SK-N-SH (cell line): ENCODE measurements around the gene SKIDA1. TPM values are rescaled to one million over a fixed set of nuclear protein-coding genes. Genes with fewer than 3 reads are reported as not detected.

ENCODE experiments used
- CTCF ChIA-PET: fragments of 300-600, 350-600 bp; formaldehyde crosslinking; extraction: SDS; loops from one replicate; lab custom pipeline; 2021; lab: Yijun Ruan, JAX
- POLR2A ChIA-PET: fragments of 350-600 bp; sonication (Branson Sonifier 250); formaldehyde crosslinking; extraction: SDS; loops from one replicate; lab custom pipeline; 2020; ENCODE audit warnings: antibody characterized with exemption, inconsistent platforms; lab: Yijun Ruan, JAX
- DNase-seq: peaks from one replicate; pipeline ENCODE4 v3.0.0; 2012
- H2AFZ ChIP-seq: fragments of 200-600 bp; sonication (generic); 2 replicates; pipeline ENCODE4 v1.8.1; 2016; ENCODE audit warnings: antibody characterized with exemption, mild to moderate bottlenecking, low read depth
- H3F3A ChIP-seq: fragments of 200-600 bp; sonication (generic); replicated peaks from 2 replicates; pipeline ENCODE3; 2016; ENCODE audit warnings: antibody characterized with exemption, mild to moderate bottlenecking; ENCODE audit not compliant: insufficient read depth
- H3K27ac ChIP-seq, 2 experiments: fragments of 200-500 bp in 1 of 2; fragments of 200-600 bp in 1 of 2; sonication (Bioruptor generic) in 1 of 2; sonication (generic), shearing (Covaris generic) in 1 of 2; 2 replicates each; pipeline versions ENCODE4 v1.5.1 to v1.6.1; 2014 to 2016; ENCODE audit warnings: low read depth in 2 of 2, inconsistent platforms in 1 of 2, low read length in 1 of 2, mild to moderate bottlenecking in 1 of 2, mixed read lengths in 1 of 2
- H3K27me3 ChIP-seq: fragments of 200-600 bp; sonication (generic), shearing (Covaris generic); 2 replicates; pipeline ENCODE4 v1.6.1; 2016; ENCODE audit warnings: mixed run types; ENCODE audit not compliant: insufficient read depth
- H3K36me3 ChIP-seq, 2 experiments: fragments of 200-500 bp in 1 of 2; fragments of 200-600 bp in 1 of 2; sonication (Bioruptor generic) in 1 of 2; sonication (generic) in 1 of 2; replicated peaks in 1 of 2; 2 replicates each; pipeline versions ENCODE3 to v1.5.1; 2014 to 2016; ENCODE audit warnings: low read length in 1 of 2, mild to moderate bottlenecking in 1 of 2; ENCODE audit not compliant: insufficient read depth in 2 of 2, control insufficient read depth in 1 of 2
- H3K4me1 ChIP-seq, 2 experiments: fragments of 200-500 bp in 1 of 2; fragments of 200-600 bp in 1 of 2; sonication (Bioruptor generic) in 1 of 2; sonication (generic), shearing (Covaris generic) in 1 of 2; 2 replicates each; pipeline versions ENCODE4 v1.5.1 to v1.6.1; 2014 to 2016; ENCODE audit warnings: low read depth in 1 of 2, low read length in 1 of 2, mixed run types in 1 of 2; ENCODE audit not compliant: insufficient read depth in 2 of 2, control insufficient read depth in 1 of 2
- H3K4me2 ChIP-seq: fragments of 200-600 bp; sonication (generic), shearing (Covaris generic); 2 replicates; pipeline ENCODE4 v1.6.1; 2017; ENCODE audit warnings: mixed run types
- H3K4me3 ChIP-seq, 2 experiments: fragments of 200-500 bp in 1 of 2; fragments of 200-600 bp in 1 of 2; sonication (Bioruptor generic) in 1 of 2; sonication (generic), shearing (Covaris generic) in 1 of 2; 2 replicates each; pipeline versions ENCODE4 v1.5.1 to v1.8.1; 2014 to 2016; ENCODE audit warnings: low read depth in 2 of 2, inconsistent platforms in 1 of 2, low read length in 1 of 2, mild to moderate bottlenecking in 1 of 2, mixed read lengths in 1 of 2, moderate library complexity in 1 of 2
- H3K79me2 ChIP-seq: fragments of 200-600 bp; sonication (generic); 2 replicates; pipeline ENCODE4 v1.8.1; 2017; ENCODE audit warnings: mild to moderate bottlenecking; ENCODE audit not compliant: insufficient read depth
- H3K9ac ChIP-seq: fragments of 200-600 bp; sonication (generic); 2 replicates; pipeline ENCODE4 v1.6.1; 2017; ENCODE audit warnings: mixed run types
- H3K9me2 ChIP-seq: fragments of 200-600 bp; sonication (generic); 2 replicates; pipeline ENCODE4 v1.6.1; 2017; ENCODE audit warnings: mixed run types
- H3K9me3 ChIP-seq: fragments of 200-600 bp; sonication (generic); 2 replicates; pipeline ENCODE4 v1.6.1; 2017; ENCODE audit warnings: mixed run types, mild to moderate bottlenecking, moderate library complexity
- H4K20me1 ChIP-seq: fragments of 200-600 bp; sonication (generic); 2 replicates; pipeline ENCODE4 v1.6.1; 2017; ENCODE audit warnings: mild to moderate bottlenecking, mixed run types; ENCODE audit not compliant: insufficient read depth
- CHD2 ChIP-seq: fragments of 150-350 bp; IDR thresholded peaks from 2 replicates; pipeline ENCODE4 v1.6.1; 2018; ENCODE audit warnings: low read length; ENCODE audit not compliant: partially characterized antibody
- ELF1 ChIP-seq: IDR thresholded peaks from 2 replicates; pipeline ENCODE4 v1.4.0; 2012
- FOSL2 ChIP-seq: IDR thresholded peaks from 2 replicates; pipeline ENCODE4 v1.4.0; 2012; ENCODE audit warnings: low read depth, mild to moderate bottlenecking, moderate library complexity, borderline replicate concordance
- FOXM1 ChIP-seq: IDR thresholded peaks from 2 replicates; pipeline ENCODE4 v1.4.0; 2012; ENCODE audit warnings: low read depth, mild to moderate bottlenecking
- JUND ChIP-seq: IDR thresholded peaks from 2 replicates; pipeline ENCODE4 v1.4.0; 2012
- MAX ChIP-seq: IDR thresholded peaks from 2 replicates; pipeline ENCODE4 v1.4.0; 2012; ENCODE audit warnings: low read depth
- MEF2A ChIP-seq: IDR thresholded peaks from 2 replicates; pipeline ENCODE4 v1.4.0; 2012; ENCODE audit warnings: low read depth, borderline replicate concordance
- NRF1 ChIP-seq: IDR thresholded peaks from 2 replicates; pipeline ENCODE4 v1.6.1; 2012; ENCODE audit warnings: low read depth, mild to moderate bottlenecking, low read length
- POLR2AphosphoS5 ChIP-seq: IDR thresholded peaks from 2 replicates; pipeline ENCODE4 v1.6.1; 2012; ENCODE audit warnings: low read depth, low read length
- RAD21 ChIP-seq: IDR thresholded peaks from 2 replicates; pipeline ENCODE4 v1.6.1; 2012; ENCODE audit warnings: mild to moderate bottlenecking, low read length
- RCOR1 ChIP-seq: fragments of 150-350 bp; IDR thresholded peaks from 2 replicates; pipeline ENCODE4 v1.6.1; 2017; ENCODE audit warnings: antibody characterized with exemption, low read length
- RFX5 ChIP-seq: IDR thresholded peaks from 2 replicates; pipeline ENCODE4 v1.6.1; 2012; ENCODE audit warnings: mild to moderate bottlenecking, improper control_type of control experiment, low read length
- SMC3 ChIP-seq: IDR thresholded peaks from 2 replicates; pipeline ENCODE4 v1.6.1; 2012; ENCODE audit warnings: low read depth, low read length, improper control_type of control experiment
- TAF1 ChIP-seq: IDR thresholded peaks from 2 replicates; pipeline ENCODE4 v1.6.1; 2012; ENCODE audit warnings: low read depth, mild to moderate bottlenecking, low read length, moderate library complexity, borderline replicate concordance
- TCF12 ChIP-seq: IDR thresholded peaks from 2 replicates; pipeline ENCODE4 v1.4.0; 2012
- WGBS: methylation state at CpG from one replicate; pipeline ENCODE4 v1.1.6; 2017; ENCODE audit warnings: low lambda C conversion rate; 5-methylcytosine and 5-hydroxymethylcytosine counted together
- polyA plus RNA-seq, 3 experiments: library from polyadenylated mRNA; depleted of rRNA; stranded (reverse); fragments of >200 nt; gene quantifications; 2 replicates each; pipeline ENCODE4 v1.2.3, GENCODE V29; 2012
- TF ChIP-seq, protein P1 (sequence below): fragments of 200-600 bp; sonication (generic); IDR thresholded peaks from 2 replicates; pipeline ENCODE4 v1.6.1; 2017; ENCODE audit warnings: antibody characterized with exemption, mild to moderate bottlenecking, moderate library complexity
- TF ChIP-seq, protein P2 (sequence below): IDR thresholded peaks from 2 replicates; pipeline ENCODE4 v1.4.0; 2012; ENCODE audit warnings: low read depth, borderline replicate concordance
- TF ChIP-seq, protein P3 (sequence below): fragments of 150-350 bp; IDR thresholded peaks from 2 replicates; pipeline ENCODE4 v1.6.1; 2017; ENCODE audit warnings: antibody characterized with exemption, low read length, low read depth, borderline replicate concordance

The SKIDA1 gene
- polyA plus RNA-seq, 1 of the 3 experiments (the other 2 are of a cell fraction) = 0.38 TPM

GRCh38 chr10:21556527-21556926 is 31.0 kb upstream of the SKIDA1 start:
- H3K9ac ChIP-seq = no peak overlapping the region
- H3K36me3 ChIP-seq = peaks cover 36 to 76% of the 10 kb centered on the region in 2 experiments
- WGBS = 94% methylated on average over 8 of the region's 8 CpGs
- H3K79me2 ChIP-seq = peaks cover 98% of the 10 kb centered on the region
- no peaks in the 10 kb centered on the region for H3K9me2 ChIP-seq
- H3K9me3 ChIP-seq = no peaks in the 10 kb centered on the region
- H2AFZ ChIP-seq = no peak overlapping the region
- peaks cover 18% of the 10 kb centered on the region for H3F3A ChIP-seq
- no peak overlapping the region for H3K4me2 ChIP-seq
- no peaks in the 10 kb centered on the region for H3K4me1 ChIP-seq
- POLR2A ChIA-PET = no interaction called here
- DNase-seq = no peak
- H3K27ac ChIP-seq = no peak overlapping the region
- no peaks in the 10 kb centered on the region for H3K27me3 ChIP-seq
- peaks cover 35% of the 10 kb centered on the region for H4K20me1 ChIP-seq
- TF ChIP-seq FOSL2 (no peak), MEF2A (no peak), CHD2 (no peak), FOXM1 (no peak), RCOR1 (no peak), ELF1 (no peak), RFX5 (no peak), TAF1 (no peak), RAD21 (no peak), MAX (no peak), TCF12 (no peak), NRF1 (no peak), POLR2AphosphoS5 (no peak), JUND (no peak), SMC3 (no peak)
- TF ChIP-seq, protein P1, sequence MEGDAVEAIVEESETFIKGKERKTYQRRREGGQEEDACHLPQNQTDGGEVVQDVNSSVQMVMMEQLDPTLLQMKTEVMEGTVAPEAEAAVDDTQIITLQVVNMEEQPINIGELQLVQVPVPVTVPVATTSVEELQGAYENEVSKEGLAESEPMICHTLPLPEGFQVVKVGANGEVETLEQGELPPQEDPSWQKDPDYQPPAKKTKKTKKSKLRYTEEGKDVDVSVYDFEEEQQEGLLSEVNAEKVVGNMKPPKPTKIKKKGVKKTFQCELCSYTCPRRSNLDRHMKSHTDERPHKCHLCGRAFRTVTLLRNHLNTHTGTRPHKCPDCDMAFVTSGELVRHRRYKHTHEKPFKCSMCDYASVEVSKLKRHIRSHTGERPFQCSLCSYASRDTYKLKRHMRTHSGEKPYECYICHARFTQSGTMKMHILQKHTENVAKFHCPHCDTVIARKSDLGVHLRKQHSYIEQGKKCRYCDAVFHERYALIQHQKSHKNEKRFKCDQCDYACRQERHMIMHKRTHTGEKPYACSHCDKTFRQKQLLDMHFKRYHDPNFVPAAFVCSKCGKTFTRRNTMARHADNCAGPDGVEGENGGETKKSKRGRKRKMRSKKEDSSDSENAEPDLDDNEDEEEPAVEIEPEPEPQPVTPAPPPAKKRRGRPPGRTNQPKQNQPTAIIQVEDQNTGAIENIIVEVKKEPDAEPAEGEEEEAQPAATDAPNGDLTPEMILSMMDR = no peak
- TF ChIP-seq, protein P2, sequence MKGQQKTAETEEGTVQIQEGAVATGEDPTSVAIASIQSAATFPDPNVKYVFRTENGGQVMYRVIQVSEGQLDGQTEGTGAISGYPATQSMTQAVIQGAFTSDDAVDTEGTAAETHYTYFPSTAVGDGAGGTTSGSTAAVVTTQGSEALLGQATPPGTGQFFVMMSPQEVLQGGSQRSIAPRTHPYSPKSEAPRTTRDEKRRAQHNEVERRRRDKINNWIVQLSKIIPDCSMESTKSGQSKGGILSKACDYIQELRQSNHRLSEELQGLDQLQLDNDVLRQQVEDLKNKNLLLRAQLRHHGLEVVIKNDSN = no peak
- TF ChIP-seq, protein P3, sequence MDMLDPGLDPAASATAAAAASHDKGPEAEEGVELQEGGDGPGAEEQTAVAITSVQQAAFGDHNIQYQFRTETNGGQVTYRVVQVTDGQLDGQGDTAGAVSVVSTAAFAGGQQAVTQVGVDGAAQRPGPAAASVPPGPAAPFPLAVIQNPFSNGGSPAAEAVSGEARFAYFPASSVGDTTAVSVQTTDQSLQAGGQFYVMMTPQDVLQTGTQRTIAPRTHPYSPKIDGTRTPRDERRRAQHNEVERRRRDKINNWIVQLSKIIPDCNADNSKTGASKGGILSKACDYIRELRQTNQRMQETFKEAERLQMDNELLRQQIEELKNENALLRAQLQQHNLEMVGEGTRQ = no peak
- TF ChIP-seq, all 33 proteins: peak for 0
- CTCF ChIA-PET = no interaction called here
- no peak overlapping the region for H3K4me3 ChIP-seq
